ENCODE measurements around the gene CRLF2. TPM values are rescaled to one million over a fixed set of nuclear protein-coding genes. Genes with fewer than 3 reads are reported as not detected.

CRLF2 gene
- polyA plus RNA-seq, 3 donors: 0.03 to 0.22 (median 0.15) TPM

- H3K27ac ChIP-seq (ENCODE audit: low read depth, low read length): no peak overlapping the region
- WGBS, 3 donors: 35 to 51% (median 48%) methylated on average over 9 of the region's 9 CpGs
Observed at GRCh38 chrX:1151378-1152077, 60.9 kb downstream of the CRLF2 start.

- H3K27ac ChIP-seq (ENCODE audit: low read depth, low read length): no peak overlapping the region
- WGBS, 3 donors: 62 to 90% (median 79%) methylated on average over 8 of the region's 8 CpGs
Observed at GRCh38 chrX:1150569-1151347, 61.7 kb downstream of the CRLF2 start.

DNA sequence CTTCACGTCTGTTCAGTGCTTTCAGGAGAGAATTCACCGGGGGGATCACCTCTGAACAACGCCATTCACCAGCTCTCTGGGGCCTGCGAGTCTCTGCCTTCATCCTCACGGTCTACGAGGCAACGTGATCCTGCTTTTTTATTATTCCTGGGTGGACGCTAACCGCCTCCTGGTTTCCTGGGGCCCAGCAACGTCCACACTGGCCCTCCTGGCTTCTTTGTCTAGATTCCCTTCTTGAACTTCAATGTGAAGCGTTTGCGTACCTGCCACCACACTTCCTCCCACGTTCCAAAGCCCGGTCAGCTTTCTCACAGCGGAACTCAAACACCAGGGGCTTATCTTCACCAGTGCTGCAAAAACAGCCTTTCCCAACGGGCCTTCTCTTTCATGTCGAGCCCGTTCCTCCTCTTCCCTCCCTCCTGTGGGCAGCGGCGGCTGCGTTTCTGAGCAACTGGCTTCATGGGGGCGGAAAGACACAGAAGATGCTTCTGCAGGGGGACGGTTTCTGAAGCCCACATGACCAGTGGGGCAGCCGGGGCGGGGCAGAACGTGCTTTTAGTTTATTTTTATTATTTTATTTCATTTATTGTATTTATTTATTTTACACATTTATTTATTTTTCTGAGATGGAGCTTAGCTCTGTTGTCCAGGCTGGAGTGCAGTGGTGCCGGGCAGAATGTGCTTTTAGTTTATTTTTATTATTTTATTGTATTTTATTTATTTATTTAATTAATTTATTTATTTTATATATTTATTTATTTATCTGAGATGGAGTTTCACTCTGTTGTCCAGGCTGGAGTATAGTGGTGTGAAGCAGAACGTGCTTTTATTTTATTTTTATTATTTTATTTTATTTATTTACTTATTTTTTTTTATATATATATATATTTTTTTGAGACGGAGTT is 64.6 kb downstream of the CRLF2 start:
- WGBS, 3 donors: 45 to 67% (median 65%) methylated on average over 29 of the region's 29 CpGs
- no peak overlapping the region for H3K27ac ChIP-seq (ENCODE audit: low read depth, low read length)

DNA sequence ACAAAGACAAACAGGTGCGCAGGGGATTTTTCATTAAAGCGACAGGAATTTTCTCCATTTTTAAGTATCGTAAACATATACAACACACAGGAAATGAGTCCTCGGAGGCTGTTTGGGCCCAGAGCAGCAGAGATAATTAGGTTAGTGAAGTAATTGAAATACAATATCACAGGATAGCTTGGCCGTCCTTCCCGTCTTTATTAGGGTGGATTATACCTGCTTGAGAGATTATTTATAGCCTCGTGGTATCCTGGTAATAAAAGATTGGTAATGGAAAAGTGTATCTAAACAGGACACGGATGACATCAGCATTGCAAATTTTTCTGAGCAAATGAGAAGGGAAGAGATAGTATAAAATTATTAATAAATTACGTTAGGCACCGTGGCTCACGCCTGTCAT is 68.2 kb downstream of the CRLF2 start:
- 53 to 63% (median 55%) methylated on average over 11 of the region's 11 CpGs for WGBS, 3 donors
- H3K27ac ChIP-seq (ENCODE audit: low read depth, low read length): no peak overlapping the region

Other genes starting within 250 kb of the CRLF2 start
- 10 to 100 TPM in 1 of 3 donors, 1 to 10 TPM in 2; 1.3 to 14.5 (median 5.6) TPM for gene CSF2RA, start 56.2 kb upstream of the CRLF2 start, polyA plus RNA-seq
- gene IL3RA, start 124.1 kb upstream of the CRLF2 start, polyA plus RNA-seq: 10 to 100 TPM in 2 of 3 donors, 1 to 10 TPM in 1; 4.0 to 19.0 (median 18.5) TPM
- 100 to 1,000 TPM; 489 to 843 (median 515) TPM for gene SLC25A6, start 179.5 kb upstream of the CRLF2 start, polyA plus RNA-seq
- gene ASMTL, start 240.3 kb upstream of the CRLF2 start, polyA plus RNA-seq: 10 to 100 TPM; 20.2 to 35.2 (median 22.3) TPM

All from adipose tissue (tissue), 3 donors.